Measurements from ENCODE around the gene CCDC92. TPM values are rescaled to one million over a fixed set of nuclear protein-coding genes. Genes with fewer than 3 reads are reported as not detected.

The CCDC92 gene
- total and polyA plus RNA-seq, 2 donors (not counting 1 experiment from before 2014, with no cell fraction given) = 26.6 to 36.2 TPM

DNA sequence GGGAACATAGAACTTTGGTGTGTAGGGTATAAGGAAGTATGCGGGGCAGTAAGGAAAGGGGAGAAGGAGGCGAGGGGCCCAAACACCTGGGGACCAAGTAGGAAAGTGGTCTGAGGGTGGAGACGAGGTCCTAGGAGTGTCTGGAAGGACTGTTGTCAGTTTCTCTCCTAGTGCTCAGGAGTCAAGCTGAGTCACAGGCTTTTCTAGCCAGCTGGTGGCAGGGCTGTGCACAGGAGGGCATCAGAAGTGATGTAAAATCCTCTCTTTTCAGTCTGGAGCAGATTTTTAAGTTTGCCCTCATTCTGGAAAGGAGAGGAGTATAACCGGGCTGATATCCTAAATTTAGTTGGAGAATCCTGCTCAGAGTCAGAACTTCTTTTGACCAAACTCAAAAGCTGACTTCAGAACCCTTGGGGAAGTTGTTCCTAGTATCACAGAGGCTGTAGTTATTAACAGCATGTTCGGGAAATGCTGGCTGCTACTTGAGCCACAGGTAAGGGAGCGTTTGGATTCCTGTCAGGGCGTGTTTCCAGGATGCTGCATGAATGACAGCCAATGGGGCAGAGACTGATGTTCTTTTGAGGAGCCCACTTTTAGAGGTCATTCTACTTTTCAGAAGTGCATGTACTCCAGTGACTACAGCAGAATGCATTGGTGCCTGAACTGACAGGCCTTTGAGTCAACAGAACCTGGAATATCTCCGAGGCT is 19.6 kb upstream of the CCDC92 start:
- 96% methylated on average over 6 of the region's 8 CpGs for WGBS (ENCODE audit: insufficient coverage)
- TF ChIP-seq, protein P1, sequence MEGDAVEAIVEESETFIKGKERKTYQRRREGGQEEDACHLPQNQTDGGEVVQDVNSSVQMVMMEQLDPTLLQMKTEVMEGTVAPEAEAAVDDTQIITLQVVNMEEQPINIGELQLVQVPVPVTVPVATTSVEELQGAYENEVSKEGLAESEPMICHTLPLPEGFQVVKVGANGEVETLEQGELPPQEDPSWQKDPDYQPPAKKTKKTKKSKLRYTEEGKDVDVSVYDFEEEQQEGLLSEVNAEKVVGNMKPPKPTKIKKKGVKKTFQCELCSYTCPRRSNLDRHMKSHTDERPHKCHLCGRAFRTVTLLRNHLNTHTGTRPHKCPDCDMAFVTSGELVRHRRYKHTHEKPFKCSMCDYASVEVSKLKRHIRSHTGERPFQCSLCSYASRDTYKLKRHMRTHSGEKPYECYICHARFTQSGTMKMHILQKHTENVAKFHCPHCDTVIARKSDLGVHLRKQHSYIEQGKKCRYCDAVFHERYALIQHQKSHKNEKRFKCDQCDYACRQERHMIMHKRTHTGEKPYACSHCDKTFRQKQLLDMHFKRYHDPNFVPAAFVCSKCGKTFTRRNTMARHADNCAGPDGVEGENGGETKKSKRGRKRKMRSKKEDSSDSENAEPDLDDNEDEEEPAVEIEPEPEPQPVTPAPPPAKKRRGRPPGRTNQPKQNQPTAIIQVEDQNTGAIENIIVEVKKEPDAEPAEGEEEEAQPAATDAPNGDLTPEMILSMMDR (IDR thresholded peaks at IDR 0.05) = no peak
- TF ChIP-seq EZH2 (IDR thresholded peaks at IDR 0.05; ENCODE audit: borderline replicate concordance, insufficient read depth, low read depth, low read length, poor library complexity, severe bottlenecking) = no peak
- peaks cover 26% of the 10 kb centered on the region for H3K79me2 ChIP-seq (ENCODE audit: control insufficient read depth, insufficient read depth, low read length)
- no peaks in the 10 kb centered on the region for H3K9me3 Mint-ChIP-seq (ENCODE audit: insufficient read depth)
- H3K4me3 Mint-ChIP-seq = no peak overlapping the region
- no peak for DNase-seq
- H3K27me3 Mint-ChIP-seq = no peaks in the 10 kb centered on the region
- H3K27ac ChIP-seq (ENCODE audit: low read length in 2 of 2) = no peak overlapping the region
- H3K4me2 ChIP-seq (replicated peaks; ENCODE audit: low read depth, low read length, poor library complexity, severe bottlenecking) = no peak overlapping the region
- ChIA-PET CTCF (no interaction called here), POLR2A (no interaction called here)
- H2AFZ ChIP-seq (ENCODE audit: insufficient read depth, low read depth, low read length, poor library complexity, severe bottlenecking) = no peak overlapping the region
- peaks cover 2 to 50% of the 10 kb centered on the region in 2 experiments for H3K36me3 ChIP-seq (replicated peaks in 1 of 2; ENCODE audit: control extremely low read depth in 1 of 2, control insufficient read depth in 1 of 2, extremely low read depth in 1 of 2, insufficient read depth in 2 of 2, low read length in 1 of 2)
- H4K20me1 ChIP-seq (ENCODE audit: control insufficient read depth, insufficient read depth, low read length, poor library complexity, severe bottlenecking) = peaks cover 12% of the 10 kb centered on the region
- no peaks in the 10 kb centered on the region for H3K27me3 ChIP-seq (replicated peaks in 1 of 4; ENCODE audit: control extremely low read depth in 1 of 4, control insufficient read depth in 3 of 4, insufficient read depth in 4 of 4, low read length in 3 of 4)
- no peak overlapping the region for H3K4me3 ChIP-seq (ENCODE audit: control extremely low read depth in 1 of 5, extremely low read depth in 1 of 5, insufficient read depth in 1 of 5, low read depth in 2 of 5, low read length in 4 of 5)
- H3K4me1 ChIP-seq (ENCODE audit: control insufficient read depth in 2 of 2, insufficient read depth in 2 of 2, low read length in 2 of 2) = peaks cover under 1 to 11% of the 10 kb centered on the region in 2 donors
- no peak overlapping the region for H3K27ac Mint-ChIP-seq
- H3K9ac ChIP-seq (ENCODE audit: low read length) = no peak overlapping the region
- H3K4me1 Mint-ChIP-seq = peaks cover 25% of the 10 kb centered on the region
- intact Hi-C loops (cut with micrococcal nuclease) = no loop called here
- ATAC-seq (ENCODE audit: low read depth) = no peak
- no peaks in the 10 kb centered on the region for H3K9me3 ChIP-seq (ENCODE audit: control extremely low read depth in 1 of 3, control insufficient read depth in 2 of 3, insufficient read depth in 1 of 3, low read length in 2 of 3)

DNA sequence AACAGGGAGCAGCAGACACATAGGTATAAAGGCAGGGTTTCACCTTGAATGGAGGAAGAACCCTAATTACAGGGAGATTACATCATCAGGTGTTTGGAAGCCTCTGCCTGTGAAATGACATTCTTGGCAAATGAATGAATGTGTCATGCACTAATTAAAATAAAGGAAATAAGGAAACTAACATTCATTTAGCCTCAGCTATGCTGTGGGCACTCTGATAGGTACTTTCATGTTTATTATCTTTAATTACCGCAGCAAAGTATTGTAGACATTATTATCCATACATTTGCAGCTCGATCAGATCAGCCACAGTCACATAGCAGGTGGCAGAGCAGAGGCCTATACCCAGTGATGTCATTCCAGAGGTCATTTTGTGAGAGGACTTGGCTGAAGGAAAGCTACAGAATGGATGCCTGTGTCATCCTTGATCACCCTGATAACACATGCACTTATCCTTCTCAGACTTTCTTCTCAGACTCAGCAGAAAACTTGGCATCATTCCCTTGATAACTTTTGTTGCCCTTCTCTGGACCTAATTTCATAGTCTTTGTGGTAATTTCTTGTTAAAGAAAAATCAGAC is 18.8 kb upstream of the CCDC92 start:
- Histone ChIP-seq H3K9me3 (ENCODE audit: control extremely low read depth in 1 of 3, control insufficient read depth in 2 of 3, insufficient read depth in 1 of 3, low read length in 2 of 3) (no peaks in the 10 kb centered on the region), H3K27ac (ENCODE audit: low read length in 2 of 2) (no peak overlapping the region), H2AFZ (ENCODE audit: insufficient read depth, low read depth, low read length, poor library complexity, severe bottlenecking) (no peak overlapping the region), H3K4me3 (ENCODE audit: control extremely low read depth in 1 of 5, extremely low read depth in 1 of 5, insufficient read depth in 1 of 5, low read depth in 2 of 5, low read length in 4 of 5) (no peak overlapping the region), H3K36me3 (replicated peaks in 1 of 2; ENCODE audit: control extremely low read depth in 1 of 2, control insufficient read depth in 1 of 2, extremely low read depth in 1 of 2, insufficient read depth in 2 of 2, low read length in 1 of 2) (peaks cover 2 to 47% of the 10 kb centered on the region in 2 experiments), H3K9ac (ENCODE audit: low read length) (no peak overlapping the region), H3K4me2 (replicated peaks; ENCODE audit: low read depth, low read length, poor library complexity, severe bottlenecking) (no peak overlapping the region), H3K27me3 (replicated peaks in 1 of 4; ENCODE audit: control extremely low read depth in 1 of 4, control insufficient read depth in 3 of 4, insufficient read depth in 4 of 4, low read length in 3 of 4) (no peaks in the 10 kb centered on the region), H3K79me2 (ENCODE audit: control insufficient read depth, insufficient read depth, low read length) (peaks cover 26% of the 10 kb centered on the region), H4K20me1 (ENCODE audit: control insufficient read depth, insufficient read depth, low read length, poor library complexity, severe bottlenecking) (peaks cover 15% of the 10 kb centered on the region), H3K4me1 (ENCODE audit: control insufficient read depth in 2 of 2, insufficient read depth in 2 of 2, low read length in 2 of 2) (peaks cover 8 to 20% of the 10 kb centered on the region in 2 donors)
- H3K4me1 Mint-ChIP-seq = peaks cover 32% of the 10 kb centered on the region
- no CpG with 5 or more reads among the region's 2 CpGs for WGBS (ENCODE audit: insufficient coverage)
- ChIA-PET CTCF (no interaction called here), POLR2A (no interaction called here)
- intact Hi-C loops (cut with micrococcal nuclease) = no loop called here
- ATAC-seq (ENCODE audit: low read depth) (no peak), DNase-seq (no peak)
- no peak for TF ChIP-seq EZH2 (IDR thresholded peaks at IDR 0.05; ENCODE audit: borderline replicate concordance, insufficient read depth, low read depth, low read length, poor library complexity, severe bottlenecking)
- TF ChIP-seq, protein P1 (IDR thresholded peaks at IDR 0.05) = no peak
- no peaks in the 10 kb centered on the region for H3K9me3 Mint-ChIP-seq (ENCODE audit: insufficient read depth)
- H3K27ac Mint-ChIP-seq = no peak overlapping the region
- H3K27me3 Mint-ChIP-seq = no peaks in the 10 kb centered on the region
- H3K4me3 Mint-ChIP-seq = no peak overlapping the region
